GM19239 (cell line): Measurements from ENCODE around the gene LPCAT2.
A peak's percentile ranks its signal among the peaks of the same experiment; 100 is the strongest.

ENCODE experiments used
- DNase-seq: peaks from one replicate; pipeline ENCODE4 v3.0.0; 2011; ENCODE audit warnings: low spot score; ENCODE audit not compliant: insufficient read length
- FAIRE-seq: peaks from 2 replicates; lab custom pipeline; 2011; peaks lifted over from hg19 to GRCh38; lab: Jason Lieb, UNC

LPCAT2 gene

GRCh38 chr16:55508941-55509931 lies at the start of gene LPCAT2:
Gene LPCAT2, plus strand, starts transcription at chr16:55509072. Its CDS starts 110 bp downstream, at chr16:55509182.
- no peak for DNase-seq

GRCh38 chr16:55462241-55462640 lies 46.6 kb upstream of the LPCAT2 start:
- FAIRE-seq, result no peak
- no peak for DNase-seq

More at GRCh38 chr16:55508941-55509931, at the start of gene LPCAT2:
- no peak for FAIRE-seq

- FAIRE-seq (no peak), DNase-seq (no peak)
Measured at GRCh38 chr16:55464375-55464774, 44.5 kb upstream of the LPCAT2 start.

- peak; percentile 92 for FAIRE-seq
Measured at GRCh38 chr16:55465077-55465896, 43.6 kb upstream of the LPCAT2 start.

GRCh38 chr16:55466209-55466608 lies 42.7 kb upstream of the LPCAT2 start:
- no peak for FAIRE-seq
- DNase-seq, result no peak

More at GRCh38 chr16:55465077-55465896, 43.6 kb upstream of the LPCAT2 start:
- peak; percentile 80 for DNase-seq

- no peak for FAIRE-seq
- no peak for DNase-seq
Measured at GRCh38 chr16:55467898-55468297, 41.0 kb upstream of the LPCAT2 start.

- DNase-seq (no peak), FAIRE-seq (no peak)
Measured at GRCh38 chr16:55468352-55468990, 40.4 kb upstream of the LPCAT2 start.

- FAIRE-seq (no peak), DNase-seq (no peak)
Measured at GRCh38 chr16:55469821-55470532, 38.9 kb upstream of the LPCAT2 start.

- no peak for FAIRE-seq
Measured at GRCh38 chr16:55470533-55471371, 38.1 kb upstream of the LPCAT2 start.

GRCh38 chr16:55471448-55472097 lies 37.3 kb upstream of the LPCAT2 start:
- FAIRE-seq (no peak), DNase-seq (no peak)

More at GRCh38 chr16:55470533-55471371, 38.1 kb upstream of the LPCAT2 start:
- no peak for DNase-seq

GRCh38 chr16:55473587-55473986 lies 35.3 kb upstream of the LPCAT2 start:
- no peak for FAIRE-seq
- no peak for DNase-seq

- DNase-seq (no peak), FAIRE-seq (no peak)
Measured at GRCh38 chr16:55474821-55475220, 34.1 kb upstream of the LPCAT2 start.

- FAIRE-seq (no peak), DNase-seq (no peak)
Measured at GRCh38 chr16:55475919-55476318, 33.0 kb upstream of the LPCAT2 start.

- DNase-seq, result no peak
- FAIRE-seq, result no peak
Measured at GRCh38 chr16:55476625-55477533, 32.0 kb upstream of the LPCAT2 start.

GRCh38 chr16:55477736-55478135 lies 31.1 kb upstream of the LPCAT2 start:
- no peak for FAIRE-seq
- no peak for DNase-seq

GRCh38 chr16:55478827-55479429 lies 29.9 kb upstream of the LPCAT2 start, which contains the start of gene MMP2:
Gene MMP2, plus strand, starts transcription at chr16:55479198. Its CDS starts 282 bp downstream, at chr16:55479480.
- FAIRE-seq, result no peak

More at GRCh38 chr16:55478827-55479429, 29.9 kb upstream of the LPCAT2 start, which contains the start of gene MMP2:
- DNase-seq, result no peak
